GM19099 (cell line): ENCODE measurements around the gene S100A3.

Experiments
- POLR2A ChIP-seq: IDR thresholded peaks from 3 replicates; pipeline ENCODE4 v1.6.1; 2011; ENCODE audit warnings: low read depth; ENCODE audit not compliant: insufficient read length; ENCODE audit errors: extremely low read depth

S100A3 gene

GRCh38 chr1:153548722-153549688 lies at the start of gene S100A3:
S100A3 (minus strand) TSS chr1:153549258; CDS start chr1:153548485, 773 bp downstream.
- no peak for TF ChIP-seq POLR2A

- peak; percentile 58 for TF ChIP-seq POLR2A
These were observed 49.5 kb upstream of the S100A3 start for GRCh38 chr1:153598309-153599172.

- TF ChIP-seq POLR2A, result no peak
These were observed 48.1 kb upstream of the S100A3 start for GRCh38 chr1:153597206-153597605.

GRCh38 chr1:153592748-153593147 lies 43.7 kb upstream of the S100A3 start:
- TF ChIP-seq POLR2A, result no peak

GRCh38 chr1:153588482-153588881 lies 39.4 kb upstream of the S100A3 start:
- TF ChIP-seq POLR2A, result no peak

- no peak for TF ChIP-seq POLR2A
These were observed 38.3 kb upstream of the S100A3 start for GRCh38 chr1:153587314-153587713.

- TF ChIP-seq POLR2A, result no peak
These were observed 37.3 kb upstream of the S100A3 start for GRCh38 chr1:153586347-153586746.

GRCh38 chr1:153585006-153585405 lies 35.9 kb upstream of the S100A3 start:
- no peak for TF ChIP-seq POLR2A

- no peak for TF ChIP-seq POLR2A
These were observed 34.9 kb upstream of the S100A3 start for GRCh38 chr1:153583976-153584375.

- TF ChIP-seq POLR2A, result no peak
These were observed 29.9 kb upstream of the S100A3 start for GRCh38 chr1:153578936-153579335.

GRCh38 chr1:153578490-153578889 lies 29.4 kb upstream of the S100A3 start:
- TF ChIP-seq POLR2A, result no peak

GRCh38 chr1:153577624-153578051 lies 28.6 kb upstream of the S100A3 start:
- no peak for TF ChIP-seq POLR2A

- TF ChIP-seq POLR2A, result no peak
These were observed 28.1 kb upstream of the S100A3 start for GRCh38 chr1:153577138-153577537.

- no peak for TF ChIP-seq POLR2A
These were observed 24.3 kb upstream of the S100A3 start for GRCh38 chr1:153573351-153573750.

GRCh38 chr1:153572569-153573015 lies 23.5 kb upstream of the S100A3 start:
- TF ChIP-seq POLR2A, result no peak
